ENCODE measurements around the gene KLHL25.
"Not testable (repeated sequence)": the region's sequence is repeated elsewhere in the genome, so short reads cannot be mapped to it uniquely, and the experiment has no call there.

- not testable (repeated sequence) for TF ChIP-seq POLR2AphosphoS5, CTCF, EP300 (IDR thresholded peaks at IDR 0.05)
Observed at GRCh38 chr15:85829754-85830153, 35.0 kb upstream of the KLHL25 start.

Data from stomach (tissue), 4 donors.